Measurements from ENCODE around the gene MIGA2. TPM values are rescaled to one million over a fixed set of nuclear protein-coding genes. Genes with fewer than 3 reads are reported as not detected.

MIGA2 gene
- total and polyA plus RNA-seq, 9 of the 15 experiments (the other 6 are each of a cell fraction or from before 2014, with no cell fraction given): 0.15 to 54.1 (median 18.0) TPM

- H3K4me2 ChIP-seq (ENCODE audit: insufficient read depth, low read length): peak within 1 kb of the TSS; percentile 100
- H3K9ac ChIP-seq (ENCODE audit: insufficient read depth in 1 of 2, low read depth in 2 of 2, low read length in 2 of 2): peak within 1 kb of the TSS; percentile 94 to 100
- H3K9me1 ChIP-seq (ENCODE audit: control insufficient read depth, insufficient read depth, low read length): no peaks in the 10 kb centered on the region
- POLR2A ChIA-PET: interaction anchor here (0.9 to 5.3 kb wide), 3 partner anchors 9 to 31 kb away, joined by 3 to 35 read pairs (median 3); no protein-coding TSS in a partner anchor
- no peaks in the 10 kb centered on the region for H3K9me3 ChIP-seq (replicated peaks; ENCODE audit: control insufficient read depth, insufficient read depth, low read depth, low read length)
- peak; percentile 92 for ATAC-seq
- peaks cover 3% of the 10 kb centered on the region; the same call in 1 of the 3 replicates for H3K36me3 ChIP-seq (ENCODE audit: control insufficient read depth, insufficient read depth, low read length)
- no TSS peak for BruUV-seq (replicated peaks)
- intact Hi-C loops (cut with micrococcal nuclease): loop anchor here (5.0 kb wide), 1 partner anchor 84 kb away; the partner anchor contains the start of gene SH3GLB2
- peak within 1 kb of the TSS; percentile 99 for H2AFZ ChIP-seq (ENCODE audit: low read depth, low read length)
- WGBS (ENCODE audit: insufficient coverage, low coverage, missing lambda C conversion rate): under 1% methylated on average over 45 of the region's 77 CpGs
- peaks cover 3% of the 10 kb centered on the region; the same call in 1 of the 2 replicates for H4K20me1 ChIP-seq (replicated peaks; ENCODE audit: control insufficient read depth, insufficient read depth, low read length)
- FAIRE-seq: peak; percentile 90
- in situ Hi-C loops (cut with MboI): no loop called here
- H3K4me3 ChIP-seq: peak within 1 kb of the TSS; percentile 100
- peak; percentile 96 to 100 (median 99) for DNase-seq (ENCODE audit: extremely low read depth in 1 of 4, low spot score in 3 of 4)
- H3K27ac ChIP-seq (ENCODE audit: extremely low read depth, low read depth, low read length): peak within 1 kb of the TSS; percentile 100
- H3K4me1 ChIP-seq (replicated peaks in 1 of 2; ENCODE audit: control insufficient read depth in 2 of 2, insufficient read depth in 2 of 2, low read length in 2 of 2): peaks cover 23 to 53% of the 10 kb centered on the region in 2 experiments
- CTCF ChIA-PET (ENCODE audit: low intra/inter-chr PET ratio): no interaction called here
- H3K27me3 ChIP-seq (ENCODE audit: control insufficient read depth in 2 of 2, insufficient read depth in 2 of 2, low read length in 2 of 2): no peaks in the 10 kb centered on the region
- H3K79me2 ChIP-seq (ENCODE audit: control insufficient read depth, insufficient read depth, low read length): peaks cover 48% of the 10 kb centered on the region
- TF ChIP-seq ZBTB7A (IDR thresholded peaks at IDR 0.05; ENCODE audit: borderline replicate concordance, control insufficient read depth, low read depth, low read length): no peak; the same call in 1 of the 2 replicates
- TF ChIP-seq HDAC6 (IDR thresholded peaks at IDR 0.05; ENCODE audit: low read depth, low read length): no peak
- no peak for TF ChIP-seq ADNP (tag; IDR thresholded peaks at IDR 0.05)
- TF ChIP-seq CEBPG (CRISPR knock-in tag; IDR thresholded peaks at IDR 0.05): no peak
- TF ChIP-seq CEBPG (tag; conservative IDR thresholded peaks at IDR 0.05 in 1 of 2, IDR thresholded peaks at IDR 0.05 in 1 of 2): no peak
- no peak for TF ChIP-seq TGIF2 (CRISPR knock-in tag; IDR thresholded peaks at IDR 0.05)
- 0 out of 2 replicates have a peak, but pooled peaks have one; percentile 23 for TF ChIP-seq NR2C2 (CRISPR knock-in tag; IDR thresholded peaks at IDR 0.05)
- TF ChIP-seq NR2C2 (tag; IDR thresholded peaks at IDR 0.05): peak; percentile 69
- TF ChIP-seq PBX2 (CRISPR knock-in tag; IDR thresholded peaks at IDR 0.05; ENCODE audit: low read depth): no peak
- TF ChIP-seq PBX2 (tag; conservative IDR thresholded peaks at IDR 0.05; ENCODE audit: low read depth): no peak
- peak; percentile 65 for TF ChIP-seq DACH1 (IDR thresholded peaks at IDR 0.05; ENCODE audit: partially characterized antibody)
- TF ChIP-seq DNMT1 (IDR thresholded peaks at IDR 0.05): no peak
- TF ChIP-seq ELF2 (CRISPR knock-in tag; IDR thresholded peaks at IDR 0.05): no peak
- TF ChIP-seq RBFOX2 (IDR thresholded peaks at IDR 0.05; ENCODE audit: low read depth, low read length): peak; percentile 86
- TF ChIP-seq PRPF4 (IDR thresholded peaks at IDR 0.05; ENCODE audit: insufficient read depth, low read depth, low read length, poor library complexity, severe bottlenecking): no peak
- TF ChIP-seq ZNF277 (CRISPR knock-in tag; IDR thresholded peaks at IDR 0.05; ENCODE audit: borderline replicate concordance): no peak
- no peak for TF ChIP-seq SLC30A9 (CRISPR knock-in tag; IDR thresholded peaks at IDR 0.05)
- no peak for TF ChIP-seq DLX4 (CRISPR knock-in tag; IDR thresholded peaks at IDR 0.05)
Observed at GRCh38 chr9:129110740-129111527, 74.5 kb downstream of the MIGA2 start, which contains the start of the genes CRAT and PTPA. Gene CRAT, minus strand, starts transcription at chr9:129110793. Its CDS starts 284 bp downstream, at chr9:129110509. Gene PTPA, plus strand, starts transcription at chr9:129111415. Its CDS starts 186 bp downstream, at chr9:129111601.
